Keratinocyte (primary cell): ENCODE measurements around the gene CHAC2. TPM values are rescaled to one million over a fixed set of nuclear protein-coding genes. Genes with fewer than 3 reads are reported as not detected.
A peak's percentile ranks its signal among the peaks of the same experiment; 100 is the strongest.

Source experiments
- DNase-seq: peaks from one replicate; pipeline ENCODE4 v3.0.0-alpha.2; 2011; ENCODE audit warnings: low read depth, missing footprints, low spot score
- FAIRE-seq: peaks from 2 replicates; lab custom pipeline; 2011; peaks lifted over from hg19 to GRCh38; lab: Jason Lieb, UNC
- H2AFZ ChIP-seq: 2 replicates; pipeline ENCODE4 v1.6.0; 2012; ENCODE audit warnings: low read length, control low read depth, inconsistent platforms; ENCODE audit not compliant: control insufficient read depth
- H3K27ac ChIP-seq: 2 replicates; pipeline ENCODE4 v1.5.1; 2011; ENCODE audit warnings: low read length; ENCODE audit not compliant: control insufficient read depth, insufficient read depth
- H3K27me3 ChIP-seq: 3 replicates; pipeline ENCODE4 v1.6.0; 2011; ENCODE audit warnings: low read length; ENCODE audit not compliant: control insufficient read depth, insufficient read depth; ENCODE audit errors: extremely low read depth
- H3K36me3 ChIP-seq, 2 experiments: 2 replicates in 1 of 2; 3 replicates in 1 of 2; pipeline ENCODE4 v1.5.1; 2011; ENCODE audit warnings: low read length in 2 of 2, mild to moderate bottlenecking in 1 of 2; ENCODE audit not compliant: control insufficient read depth in 2 of 2, insufficient read depth in 2 of 2; ENCODE audit errors: extremely low read depth in 1 of 2
- H3K4me1 ChIP-seq: 3 replicates; pipeline ENCODE4 v1.5.1; 2011; ENCODE audit warnings: low read length; ENCODE audit not compliant: control insufficient read depth, insufficient read depth; ENCODE audit errors: extremely low read depth
- H3K4me2 ChIP-seq: 3 replicates; pipeline ENCODE4 v1.6.0; 2011; ENCODE audit warnings: low read depth, low read length; ENCODE audit not compliant: control insufficient read depth, insufficient read depth; ENCODE audit errors: extremely low read depth
- H3K4me3 ChIP-seq, 3 experiments: fragments of 200-600 bp in 1 of 3; sonication (generic) in 1 of 3; 2 replicates in 2 of 3; 3 replicates in 1 of 3; pipeline ENCODE4 v1.5.1; 2011 to 2016; ENCODE audit warnings: low read length in 3 of 3, mild to moderate bottlenecking in 3 of 3, control low read depth in 2 of 3, inconsistent platforms in 1 of 3, low read depth in 1 of 3, mixed read lengths in 1 of 3, mixed run types in 1 of 3, moderate library complexity in 1 of 3; ENCODE audit not compliant: control insufficient read depth in 2 of 3, insufficient read depth in 2 of 3; ENCODE audit errors: extremely low read depth in 1 of 3
- H3K79me2 ChIP-seq: 2 replicates; pipeline ENCODE4 v1.6.0; 2012; ENCODE audit warnings: low read length; ENCODE audit not compliant: control insufficient read depth, insufficient read depth
- H3K9ac ChIP-seq: 3 replicates; pipeline ENCODE4 v1.6.0; 2011; ENCODE audit warnings: low read length; ENCODE audit not compliant: control insufficient read depth, insufficient read depth; ENCODE audit errors: extremely low read depth
- H3K9me1 ChIP-seq: 3 replicates; pipeline ENCODE4 v1.6.0; 2011; ENCODE audit warnings: low read length; ENCODE audit not compliant: control insufficient read depth, insufficient read depth; ENCODE audit errors: extremely low read depth
- H3K9me3 ChIP-seq: 2 replicates; pipeline ENCODE4 v1.5.1; 2012; ENCODE audit warnings: low read depth, low read length; ENCODE audit not compliant: control insufficient read depth
- H4K20me1 ChIP-seq: 3 replicates; pipeline ENCODE4 v1.6.0; 2011; ENCODE audit warnings: low read length; ENCODE audit not compliant: control insufficient read depth, insufficient read depth; ENCODE audit errors: extremely low read depth
- EZH2 ChIP-seq: IDR thresholded peaks from one replicate; pipeline ENCODE4 v1.6.1; 2012; ENCODE audit warnings: inconsistent platforms, mild to moderate bottlenecking, low read length, moderate library complexity
- dilution Hi-C: fragments of 300-500 bp; cut with MboI; formaldehyde crosslinking; loops from one replicate; pipeline ENCODE4 v1.7.0; 2020; ENCODE audit warnings: low sequenced_read_pairs; ENCODE audit not compliant: extremely low pct_ligation_motif_present
- polyA plus RNA-seq, 5 experiments: library from polyadenylated mRNA; depleted of rRNA in 3 of 5; stranded (reverse) in 3 of 5; stranded (forward) in 1 of 5; unstranded in 1 of 5; fragments of >200 nt; gene quantifications; 1 replicate in 1 of 5; 2 replicates in 3 of 5; 3 replicates in 1 of 5; pipeline versions ENCODE4 v1.2.1 to v1.2.3, GENCODE V29; 2011 to 2012; ENCODE audit warnings: missing spikeins in 2 of 5, low read depth in 1 of 5, low replicate concordance in 1 of 5
- TF ChIP-seq, protein P1 (sequence below), 3 experiments: IDR thresholded peaks in 1 of 3; conservative IDR thresholded peaks in 1 of 3; optimal IDR thresholded peaks in 1 of 3; 2 replicates in 2 of 3; 3 replicates in 1 of 3; pipeline versions ENCODE3 to v1.5.1; 2011; ENCODE audit warnings: low read length in 3 of 3, mild to moderate bottlenecking in 3 of 3, moderate library complexity in 2 of 3, control low read depth in 1 of 3, inconsistent platforms in 1 of 3; ENCODE audit not compliant: insufficient read depth in 2 of 3; ENCODE audit errors: extremely low read depth in 1 of 3

CHAC2 gene
- polyA plus RNA-seq, 1 donor (not counting 4 experiments of a cell fraction or from before 2014, with no cell fraction given) = 10.9 TPM

DNA sequence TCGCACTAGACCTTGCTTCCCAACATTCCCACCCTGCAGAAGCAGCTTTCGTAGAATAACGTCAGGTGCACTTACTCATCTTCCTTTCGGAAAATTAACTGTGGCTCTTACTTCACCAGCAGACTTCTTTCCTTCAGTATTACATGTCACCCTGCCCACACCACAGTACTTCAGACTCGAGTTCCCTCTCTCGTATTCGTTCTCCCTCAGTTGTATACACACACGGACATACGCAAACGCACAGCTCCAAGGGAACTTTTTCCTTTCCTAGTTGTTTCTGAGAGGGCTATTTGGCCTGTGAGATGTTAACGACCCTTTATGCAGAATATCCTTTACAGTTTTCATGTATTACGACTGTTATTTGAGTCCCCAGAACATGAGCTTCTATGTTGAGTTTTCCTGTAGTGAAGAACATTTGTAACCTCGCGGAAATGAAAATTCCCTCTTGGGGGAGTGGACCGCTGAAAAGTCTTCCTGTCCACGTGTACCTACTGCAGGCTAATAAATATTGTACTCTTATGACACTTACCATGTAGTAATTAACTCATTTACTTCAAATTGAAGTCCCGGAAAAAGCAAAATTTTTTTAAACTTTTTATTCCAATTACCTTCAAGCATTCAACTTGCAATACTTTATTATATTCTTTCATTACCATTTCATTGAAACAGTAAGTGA lies 20.1 kb downstream of the CHAC2 start:
- Histone ChIP-seq H3K4me3 (peak overlapping the region; percentile 85 to 99 (median 96)), H3K27ac (peak overlapping the region; percentile 90), H3K27me3 (no peaks in the 10 kb centered on the region), H3K9me1 (no peaks in the 10 kb centered on the region), H2AFZ (peak overlapping the region; percentile 95), H3K79me2 (peaks cover 88% of the 10 kb centered on the region), H4K20me1 (no peaks in the 10 kb centered on the region), H3K36me3 (no peaks in the 10 kb centered on the region), H3K9me3 (no peaks in the 10 kb centered on the region), H3K9ac (peak overlapping the region; percentile 91), H3K4me1 (peaks cover 24% of the 10 kb centered on the region), H3K4me2 (peak overlapping the region; percentile 92)
- dilution Hi-C loops = no loop called here
- FAIRE-seq = no peak
- TF ChIP-seq, protein P1, sequence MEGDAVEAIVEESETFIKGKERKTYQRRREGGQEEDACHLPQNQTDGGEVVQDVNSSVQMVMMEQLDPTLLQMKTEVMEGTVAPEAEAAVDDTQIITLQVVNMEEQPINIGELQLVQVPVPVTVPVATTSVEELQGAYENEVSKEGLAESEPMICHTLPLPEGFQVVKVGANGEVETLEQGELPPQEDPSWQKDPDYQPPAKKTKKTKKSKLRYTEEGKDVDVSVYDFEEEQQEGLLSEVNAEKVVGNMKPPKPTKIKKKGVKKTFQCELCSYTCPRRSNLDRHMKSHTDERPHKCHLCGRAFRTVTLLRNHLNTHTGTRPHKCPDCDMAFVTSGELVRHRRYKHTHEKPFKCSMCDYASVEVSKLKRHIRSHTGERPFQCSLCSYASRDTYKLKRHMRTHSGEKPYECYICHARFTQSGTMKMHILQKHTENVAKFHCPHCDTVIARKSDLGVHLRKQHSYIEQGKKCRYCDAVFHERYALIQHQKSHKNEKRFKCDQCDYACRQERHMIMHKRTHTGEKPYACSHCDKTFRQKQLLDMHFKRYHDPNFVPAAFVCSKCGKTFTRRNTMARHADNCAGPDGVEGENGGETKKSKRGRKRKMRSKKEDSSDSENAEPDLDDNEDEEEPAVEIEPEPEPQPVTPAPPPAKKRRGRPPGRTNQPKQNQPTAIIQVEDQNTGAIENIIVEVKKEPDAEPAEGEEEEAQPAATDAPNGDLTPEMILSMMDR (optimal IDR thresholded peaks at IDR 0.05 in 1 of 3, IDR thresholded peaks at IDR 0.05 in 1 of 3, conservative IDR thresholded peaks at IDR 0.05 in 1 of 3; ENCODE audit: extremely low read depth in 1 of 3, insufficient read depth in 2 of 3, low read length in 3 of 3) = no peak
- TF ChIP-seq EZH2 = no peak
- no peak for DNase-seq

DNA sequence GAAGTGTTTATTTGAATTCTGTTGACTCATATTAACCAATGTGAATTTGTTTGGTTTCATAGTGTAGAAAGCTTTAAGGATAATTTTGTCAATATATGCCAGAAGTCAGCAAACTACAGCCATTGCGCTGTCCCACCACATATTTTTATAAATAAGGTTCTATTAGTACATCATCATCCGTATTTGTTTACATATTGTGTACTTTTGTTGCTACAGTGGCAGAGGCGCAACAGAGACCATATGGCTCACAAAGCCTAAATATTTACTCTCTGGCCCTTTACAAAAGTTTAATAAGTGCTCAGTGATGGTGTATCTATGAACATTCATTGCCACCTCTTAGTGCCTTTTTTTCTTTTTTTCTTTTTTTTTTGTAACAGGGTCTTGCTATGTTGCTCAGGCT lies 25.7 kb downstream of the CHAC2 start:
- Histone ChIP-seq H3K9me3 (no peaks in the 10 kb centered on the region), H3K4me3 (no peak overlapping the region), H3K27ac (no peak overlapping the region), H3K4me1 (peaks cover 2% of the 10 kb centered on the region), H3K36me3 (no peaks in the 10 kb centered on the region), H4K20me1 (no peaks in the 10 kb centered on the region), H3K9ac (no peak overlapping the region), H3K4me2 (no peak overlapping the region), H3K9me1 (no peaks in the 10 kb centered on the region), H3K79me2 (peaks cover 40% of the 10 kb centered on the region), H3K27me3 (no peaks in the 10 kb centered on the region), H2AFZ (no peak overlapping the region)
- no peak for TF ChIP-seq EZH2
- TF ChIP-seq, protein P1 (optimal IDR thresholded peaks at IDR 0.05 in 1 of 3, IDR thresholded peaks at IDR 0.05 in 1 of 3, conservative IDR thresholded peaks at IDR 0.05 in 1 of 3; ENCODE audit: extremely low read depth in 1 of 3, insufficient read depth in 2 of 3, low read length in 3 of 3) = no peak
- DNase-seq (no peak), FAIRE-seq (no peak)
- dilution Hi-C loops = no loop called here
